ENCODE data around the gene MIPEP. TPM values are rescaled to one million over a fixed set of nuclear protein-coding genes. Genes with fewer than 3 reads are reported as not detected.

MIPEP gene
- total and polyA plus RNA-seq, 9 of the 15 experiments (the other 6 are each of a cell fraction or from before 2014, with no cell fraction given): 1.7 to 19.3 (median 13.1) TPM

- no peaks in the 10 kb centered on the region for H3K79me2 ChIP-seq (ENCODE audit: control insufficient read depth, insufficient read depth, low read length)
- no peak overlapping the region for H3K4me2 ChIP-seq (ENCODE audit: insufficient read depth, low read length)
- no TSS peak for BruUV-seq (replicated peaks)
- no peaks in the 10 kb centered on the region for H3K27me3 ChIP-seq (ENCODE audit: control insufficient read depth in 2 of 2, insufficient read depth in 2 of 2, low read length in 2 of 2)
- TF ChIP-seq CEBPG (CRISPR knock-in tag; IDR thresholded peaks at IDR 0.05): no peak
- no peak for TF ChIP-seq CEBPG (tag; conservative IDR thresholded peaks at IDR 0.05 in 1 of 2, IDR thresholded peaks at IDR 0.05 in 1 of 2)
- no peak for TF ChIP-seq NR2F6 (CRISPR knock-in tag; IDR thresholded peaks at IDR 0.05)
- TF ChIP-seq ZNF146 (CRISPR knock-in tag; IDR thresholded peaks at IDR 0.05; ENCODE audit: unreplicated experiment): no peak
- no peak for TF ChIP-seq DNMT1 (IDR thresholded peaks at IDR 0.05)
- no peak for TF ChIP-seq THAP12 (CRISPR knock-in tag; IDR thresholded peaks at IDR 0.05)
- TF ChIP-seq ZFP30 (CRISPR knock-in tag; IDR thresholded peaks at IDR 0.05; ENCODE audit: borderline replicate concordance): no peak
- no peak for TF ChIP-seq PHB2 (IDR thresholded peaks at IDR 0.05; ENCODE audit: low read depth)
- TF ChIP-seq SNAPC5 (CRISPR knock-in tag; IDR thresholded peaks at IDR 0.05): no peak
- no peak for TF ChIP-seq ESRRA (IDR thresholded peaks at IDR 0.05; ENCODE audit: borderline replicate concordance, low read depth)
- TF ChIP-seq ZNF224 (CRISPR knock-in tag; IDR thresholded peaks at IDR 0.05): no peak
- TF ChIP-seq EZH2 (IDR thresholded peaks at IDR 0.05; ENCODE audit: borderline replicate concordance, low read depth, low read length): no peak
- no peak for TF ChIP-seq NFXL1 (CRISPR knock-in tag; IDR thresholded peaks at IDR 0.05)
- no peaks in the 10 kb centered on the region for H4K20me1 ChIP-seq (replicated peaks; ENCODE audit: control insufficient read depth, insufficient read depth, low read length)
- POLR2A ChIA-PET: no interaction called here
- 64% methylated on average over 5 of the region's 5 CpGs for WGBS (ENCODE audit: insufficient coverage, low coverage, missing lambda C conversion rate)
- peaks cover 3% of the 10 kb centered on the region; the same call in 1 of the 3 replicates for H3K36me3 ChIP-seq (ENCODE audit: control insufficient read depth, insufficient read depth, low read length)
- no peak overlapping the region for H3K4me3 ChIP-seq
- no peak overlapping the region for H3K27ac ChIP-seq (ENCODE audit: extremely low read depth, low read depth, low read length)
- ATAC-seq: no peak
- H3K9ac ChIP-seq (ENCODE audit: insufficient read depth in 1 of 2, low read depth in 2 of 2, low read length in 2 of 2): no peak overlapping the region
- no peak overlapping the region for H2AFZ ChIP-seq (ENCODE audit: low read depth, low read length)
- no peaks in the 10 kb centered on the region for H3K9me3 ChIP-seq (replicated peaks; ENCODE audit: control insufficient read depth, insufficient read depth, low read depth, low read length)
- H3K4me1 ChIP-seq (replicated peaks in 1 of 2; ENCODE audit: control insufficient read depth in 2 of 2, insufficient read depth in 2 of 2, low read length in 2 of 2): no peaks in the 10 kb centered on the region
- in situ Hi-C loops (cut with MboI) (no loop called here), intact Hi-C loops (cut with micrococcal nuclease) (no loop called here)
- FAIRE-seq: no peak
- DNase-seq (ENCODE audit: extremely low read depth in 1 of 4, low spot score in 3 of 4): no peak
- no peaks in the 10 kb centered on the region for H3K9me1 ChIP-seq (ENCODE audit: control insufficient read depth, insufficient read depth, low read length)
- CTCF ChIA-PET (ENCODE audit: low intra/inter-chr PET ratio): no interaction called here
Measured at GRCh38 chr13:23797276-23797903, 91.8 kb downstream of the MIPEP start.

Measured in K562 (cell line).